HG03196 (cell line): ENCODE results near the gene TRIM74.
"Not testable (repeated sequence)": the region's sequence is repeated elsewhere in the genome, so short reads cannot be mapped to it uniquely, and the experiment has no call there.

ENCODE experiments used
- ATAC-seq: cut with Tn5 transposase; IDR thresholded peaks from one replicate; pipeline ENCODE4 v1.9.1; 2021; ENCODE audit not compliant: unreplicated experiment

Gene TRIM74

GRCh38 chr7:72913750-72914149 is 55.5 kb downstream of the TRIM74 start:
- not testable (repeated sequence) for ATAC-seq

GRCh38 chr7:72911395-72911794 is 57.9 kb downstream of the TRIM74 start:
- ATAC-seq, result not testable (repeated sequence)
